Measurements from ENCODE around the gene FDXR. TPM values are rescaled to one million over a fixed set of nuclear protein-coding genes. Genes with fewer than 3 reads are reported as not detected.
"Not testable (repeated sequence)": the region's sequence is repeated elsewhere in the genome, so short reads cannot be mapped to it uniquely, and the experiment has no call there.

The FDXR gene
- total and polyA plus RNA-seq, 9 donors, result 2.4 to 5.4 (median 3.0) TPM

GRCh38 chr17:74871356-74872076, 1.3 kb downstream of the FDXR start:
- H3K36me3 ChIP-seq (ENCODE audit: control insufficient read depth, insufficient read depth, low read length), result no peaks in the 10 kb centered on the region
- H3K9me3 ChIP-seq (replicated peaks; ENCODE audit: control insufficient read depth, low read depth, low read length), result no peaks in the 10 kb centered on the region
- no peak overlapping the region for H3K27ac ChIP-seq (ENCODE audit: low read length)
- no peaks in the 10 kb centered on the region for H3K27me3 ChIP-seq (ENCODE audit: control insufficient read depth, insufficient read depth, low read length)
- H3K4me1 ChIP-seq (ENCODE audit: control insufficient read depth, insufficient read depth, low read length), result peaks cover 13% of the 10 kb centered on the region
- H3K4me3 ChIP-seq (ENCODE audit: low read length), result no peak overlapping the region
- 69% methylated on average over 4 of the region's 11 CpGs for WGBS (ENCODE audit: insufficient coverage)
- peak; percentile 10 for DNase-seq

DNA sequence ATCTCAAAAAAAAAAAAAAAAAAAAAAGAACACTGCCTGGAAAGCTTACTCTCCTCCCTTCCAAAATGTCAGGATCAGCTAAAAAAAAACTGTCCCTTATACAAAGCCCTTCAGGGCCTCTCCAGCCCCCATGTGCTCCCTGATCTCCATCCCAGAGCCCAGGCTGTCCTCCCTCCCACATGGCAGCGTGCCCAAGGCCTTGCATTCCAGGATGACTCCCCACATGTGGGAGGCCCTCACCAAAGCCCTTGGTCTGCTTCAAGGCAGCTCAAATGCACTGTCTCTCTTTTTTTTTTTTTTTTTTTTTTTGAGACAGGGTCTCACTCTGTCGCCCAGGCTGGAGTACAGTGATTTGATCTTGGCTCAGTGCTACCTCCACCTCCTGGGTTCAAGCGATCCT, 2.3 kb downstream of the FDXR start:
- H3K36me3 ChIP-seq (ENCODE audit: control insufficient read depth, insufficient read depth, low read length), result no peaks in the 10 kb centered on the region
- H3K4me3 ChIP-seq (ENCODE audit: low read length), result no peak overlapping the region
- H3K9me3 ChIP-seq (replicated peaks; ENCODE audit: control insufficient read depth, low read depth, low read length), result no peaks in the 10 kb centered on the region
- no peaks in the 10 kb centered on the region for H3K27me3 ChIP-seq (ENCODE audit: control insufficient read depth, insufficient read depth, low read length)
- no peak for DNase-seq
- H3K27ac ChIP-seq (ENCODE audit: low read length), result no peak overlapping the region
- 71% methylated on average over 1 of the region's 3 CpGs for WGBS (ENCODE audit: insufficient coverage)
- peaks cover 13% of the 10 kb centered on the region for H3K4me1 ChIP-seq (ENCODE audit: control insufficient read depth, insufficient read depth, low read length)

- not testable (repeated sequence) for DNase-seq; H3K36me3 ChIP-seq (ENCODE audit: control insufficient read depth, insufficient read depth, low read length); H3K27ac ChIP-seq (ENCODE audit: low read length); H3K4me3 ChIP-seq (ENCODE audit: low read length); H3K27me3 ChIP-seq (ENCODE audit: control insufficient read depth, insufficient read depth, low read length); H3K9me3 ChIP-seq (replicated peaks; ENCODE audit: control insufficient read depth, low read depth, low read length)
- peaks cover 13% of the 10 kb centered on the region for H3K4me1 ChIP-seq (ENCODE audit: control insufficient read depth, insufficient read depth, low read length)
- 81% methylated on average over 8 of the region's 9 CpGs for WGBS (ENCODE audit: insufficient coverage)
Measured at GRCh38 chr17:74870028-74870427, 2.8 kb downstream of the FDXR start.

DNA sequence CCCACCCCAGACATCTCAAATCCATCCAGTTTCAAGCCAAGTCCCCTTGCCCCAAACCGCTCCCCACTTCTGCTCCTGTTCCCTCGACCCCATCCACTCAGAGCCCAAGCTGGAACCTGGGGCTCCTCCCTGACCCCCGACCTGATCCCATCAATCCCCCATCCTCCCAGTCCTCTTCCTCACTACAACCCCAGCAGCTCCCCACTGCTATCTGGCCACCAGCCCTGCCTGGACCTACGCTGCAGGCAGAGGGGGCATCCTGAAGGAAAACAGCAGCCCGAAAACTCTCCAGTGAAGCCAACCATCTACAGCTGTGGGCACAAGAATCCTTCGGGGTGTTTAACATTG, 3.9 kb downstream of the FDXR start:
- no peaks in the 10 kb centered on the region for H3K36me3 ChIP-seq (ENCODE audit: control insufficient read depth, insufficient read depth, low read length)
- no peak overlapping the region for H3K27ac ChIP-seq (ENCODE audit: low read length)
- H3K4me1 ChIP-seq (ENCODE audit: control insufficient read depth, insufficient read depth, low read length), result peaks cover 16% of the 10 kb centered on the region
- no peaks in the 10 kb centered on the region for H3K9me3 ChIP-seq (replicated peaks; ENCODE audit: control insufficient read depth, low read depth, low read length)
- H3K4me3 ChIP-seq (ENCODE audit: low read length), result no peak overlapping the region
- WGBS (ENCODE audit: insufficient coverage), result 86% methylated on average over 6 of the region's 6 CpGs
- no peak for DNase-seq
- H3K27me3 ChIP-seq (ENCODE audit: control insufficient read depth, insufficient read depth, low read length), result no peaks in the 10 kb centered on the region

GRCh38 chr17:74868251-74868907, 4.4 kb downstream of the FDXR start:
- DNase-seq, result no peak
- 72% methylated on average over 11 of the region's 12 CpGs for WGBS (ENCODE audit: insufficient coverage)
- Histone ChIP-seq H3K36me3 (ENCODE audit: control insufficient read depth, insufficient read depth, low read length) (no peaks in the 10 kb centered on the region), H3K27ac (ENCODE audit: low read length) (no peak overlapping the region), H3K27me3 (ENCODE audit: control insufficient read depth, insufficient read depth, low read length) (no peaks in the 10 kb centered on the region), H3K4me3 (ENCODE audit: low read length) (no peak overlapping the region), H3K4me1 (ENCODE audit: control insufficient read depth, insufficient read depth, low read length) (peaks cover 14% of the 10 kb centered on the region), H3K9me3 (replicated peaks; ENCODE audit: control insufficient read depth, low read depth, low read length) (no peaks in the 10 kb centered on the region)

DNA sequence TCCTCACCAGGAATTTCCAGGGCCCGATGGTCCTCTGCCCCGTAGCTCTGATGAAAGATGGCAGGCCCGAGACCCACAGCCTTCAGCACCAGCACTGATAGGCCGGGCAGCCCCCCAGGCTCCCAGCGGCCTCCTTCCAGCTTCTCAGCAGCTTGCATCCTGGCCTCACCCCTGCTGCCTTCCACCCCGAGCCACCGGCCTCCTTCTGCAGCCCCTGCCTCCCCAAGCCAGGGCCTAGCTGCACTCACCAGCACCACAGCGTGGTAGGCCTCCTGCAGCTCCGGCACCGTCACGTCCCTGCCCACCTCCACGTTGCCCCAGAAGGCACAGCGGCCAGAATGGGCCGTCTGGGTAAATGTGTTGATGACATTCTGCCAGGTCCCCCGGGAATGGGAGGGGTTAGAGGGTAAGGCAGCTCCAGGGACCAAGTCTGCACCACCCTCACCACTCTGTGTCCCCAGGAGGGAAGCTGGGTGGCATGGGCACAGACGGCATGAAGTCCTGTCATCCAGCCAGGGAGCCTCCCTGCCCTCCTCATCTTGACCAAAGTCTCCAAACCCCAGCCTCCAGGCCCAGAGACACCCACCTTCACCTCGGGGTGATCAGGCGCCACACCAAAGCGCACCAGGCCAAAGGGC, 6.5 kb downstream of the FDXR start:
- Histone ChIP-seq H3K4me1 (ENCODE audit: control insufficient read depth, insufficient read depth, low read length) (peaks cover 12% of the 10 kb centered on the region), H3K27ac (ENCODE audit: low read length) (no peak overlapping the region), H3K36me3 (ENCODE audit: control insufficient read depth, insufficient read depth, low read length) (no peaks in the 10 kb centered on the region), H3K4me3 (ENCODE audit: low read length) (no peak overlapping the region), H3K27me3 (ENCODE audit: control insufficient read depth, insufficient read depth, low read length) (peaks cover 18% of the 10 kb centered on the region), H3K9me3 (replicated peaks; ENCODE audit: control insufficient read depth, low read depth, low read length) (no peaks in the 10 kb centered on the region)
- DNase-seq, result no peak
- 81% methylated on average over 8 of the region's 19 CpGs for WGBS (ENCODE audit: insufficient coverage)

GRCh38 chr17:74865504-74866197, 7.1 kb downstream of the FDXR start:
- DNase-seq, result no peak
- peaks cover 24% of the 10 kb centered on the region for H3K27me3 ChIP-seq (ENCODE audit: control insufficient read depth, insufficient read depth, low read length)
- WGBS (ENCODE audit: insufficient coverage), result 80% methylated on average over 16 of the region's 19 CpGs
- no peaks in the 10 kb centered on the region for H3K36me3 ChIP-seq (ENCODE audit: control insufficient read depth, insufficient read depth, low read length)
- H3K9me3 ChIP-seq (replicated peaks; ENCODE audit: control insufficient read depth, low read depth, low read length), result no peaks in the 10 kb centered on the region
- peaks cover 18% of the 10 kb centered on the region for H3K4me1 ChIP-seq (ENCODE audit: control insufficient read depth, insufficient read depth, low read length)
- H3K27ac ChIP-seq (ENCODE audit: low read length), result no peak overlapping the region
- no peak overlapping the region for H3K4me3 ChIP-seq (ENCODE audit: low read length)

DNA sequence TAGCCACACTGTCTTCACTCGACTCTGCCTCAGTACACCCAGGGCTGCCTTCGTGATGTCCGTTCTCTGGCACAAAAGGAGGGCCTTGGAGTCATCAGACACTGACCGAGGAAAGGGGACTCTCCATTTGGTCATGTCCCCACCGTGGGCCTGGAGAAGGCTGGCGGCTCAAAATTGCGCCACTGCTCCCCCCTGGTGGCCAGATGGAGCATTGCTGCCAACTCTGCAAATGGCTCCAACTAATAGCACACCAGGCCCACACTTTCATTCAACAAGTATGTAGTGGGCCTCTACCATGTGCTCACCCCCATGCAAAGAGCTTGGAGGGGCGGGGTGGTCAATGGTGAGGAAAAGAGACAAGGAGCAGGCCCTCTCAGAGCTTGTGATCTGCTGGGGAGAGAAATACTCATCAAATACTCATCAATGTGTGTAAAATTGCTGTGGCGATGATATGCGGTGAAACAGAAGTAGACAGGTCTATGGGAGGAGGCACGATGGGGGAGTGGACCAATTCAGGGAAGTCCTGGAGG, 7.9 kb downstream of the FDXR start:
- no peaks in the 10 kb centered on the region for H3K9me3 ChIP-seq (replicated peaks; ENCODE audit: control insufficient read depth, low read depth, low read length)
- H3K4me3 ChIP-seq (ENCODE audit: low read length), result no peak overlapping the region
- peak; percentile 83 for DNase-seq
- no peaks in the 10 kb centered on the region for H3K36me3 ChIP-seq (ENCODE audit: control insufficient read depth, insufficient read depth, low read length)
- peaks cover 31% of the 10 kb centered on the region for H3K27me3 ChIP-seq (ENCODE audit: control insufficient read depth, insufficient read depth, low read length)
- WGBS (ENCODE audit: insufficient coverage), result 33% methylated on average over 9 of the region's 11 CpGs
- no peak overlapping the region for H3K27ac ChIP-seq (ENCODE audit: low read length)
- peaks cover 25% of the 10 kb centered on the region for H3K4me1 ChIP-seq (ENCODE audit: control insufficient read depth, insufficient read depth, low read length)

DNA sequence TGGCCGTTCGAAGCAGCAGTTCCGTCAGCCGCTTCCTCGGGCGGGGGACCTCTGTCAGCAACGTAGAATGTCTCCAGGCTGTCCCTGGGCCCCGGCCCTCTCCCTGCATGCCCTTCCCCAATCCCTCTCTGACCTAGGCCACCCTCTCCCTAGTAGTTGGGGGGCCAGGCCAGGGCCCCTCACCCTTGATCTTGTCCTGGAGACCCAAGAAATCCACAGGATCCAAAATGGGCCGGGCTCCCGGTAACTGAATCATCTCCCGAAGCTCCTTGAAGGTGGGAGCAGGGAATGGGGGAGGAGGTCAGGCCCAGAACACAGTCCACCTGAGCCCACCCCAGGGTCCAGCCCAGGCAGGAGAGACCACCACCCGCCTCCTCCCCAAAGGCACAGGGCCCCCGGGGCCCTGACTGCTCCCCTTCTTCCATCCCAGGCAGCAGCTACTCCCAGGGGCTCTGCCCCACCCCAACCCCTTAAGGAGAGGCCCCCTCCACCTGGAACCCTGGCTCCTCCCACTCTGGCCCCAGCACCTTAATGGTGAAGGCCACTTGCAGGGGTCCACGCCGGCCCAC, 8.4 kb downstream of the FDXR start:
- H3K4me1 ChIP-seq (ENCODE audit: control insufficient read depth, insufficient read depth, low read length), result peaks cover 29% of the 10 kb centered on the region
- DNase-seq, result no peak
- H3K27me3 ChIP-seq (ENCODE audit: control insufficient read depth, insufficient read depth, low read length), result peaks cover 36% of the 10 kb centered on the region
- no peak overlapping the region for H3K4me3 ChIP-seq (ENCODE audit: low read length)
- H3K27ac ChIP-seq (ENCODE audit: low read length), result no peak overlapping the region
- H3K36me3 ChIP-seq (ENCODE audit: control insufficient read depth, insufficient read depth, low read length), result no peaks in the 10 kb centered on the region
- WGBS (ENCODE audit: insufficient coverage), result 88% methylated on average over 13 of the region's 15 CpGs
- no peaks in the 10 kb centered on the region for H3K9me3 ChIP-seq (replicated peaks; ENCODE audit: control insufficient read depth, low read depth, low read length)
